Tracheal epithelial cell (primary cell): ENCODE data around the gene DHODH. TPM values are rescaled to one million over a fixed set of nuclear protein-coding genes. Genes with fewer than 3 reads are reported as not detected.

ENCODE experiments used
- total RNA-seq: library from RNA; depleted of rRNA; stranded (reverse); fragments of >200 nt; gene quantifications from 2 replicates; pipeline ENCODE4 v1.2.1, GENCODE V29; 2014

Gene DHODH
- total RNA-seq: 5.1 and 8.3 TPM in 2 replicates

DNA sequence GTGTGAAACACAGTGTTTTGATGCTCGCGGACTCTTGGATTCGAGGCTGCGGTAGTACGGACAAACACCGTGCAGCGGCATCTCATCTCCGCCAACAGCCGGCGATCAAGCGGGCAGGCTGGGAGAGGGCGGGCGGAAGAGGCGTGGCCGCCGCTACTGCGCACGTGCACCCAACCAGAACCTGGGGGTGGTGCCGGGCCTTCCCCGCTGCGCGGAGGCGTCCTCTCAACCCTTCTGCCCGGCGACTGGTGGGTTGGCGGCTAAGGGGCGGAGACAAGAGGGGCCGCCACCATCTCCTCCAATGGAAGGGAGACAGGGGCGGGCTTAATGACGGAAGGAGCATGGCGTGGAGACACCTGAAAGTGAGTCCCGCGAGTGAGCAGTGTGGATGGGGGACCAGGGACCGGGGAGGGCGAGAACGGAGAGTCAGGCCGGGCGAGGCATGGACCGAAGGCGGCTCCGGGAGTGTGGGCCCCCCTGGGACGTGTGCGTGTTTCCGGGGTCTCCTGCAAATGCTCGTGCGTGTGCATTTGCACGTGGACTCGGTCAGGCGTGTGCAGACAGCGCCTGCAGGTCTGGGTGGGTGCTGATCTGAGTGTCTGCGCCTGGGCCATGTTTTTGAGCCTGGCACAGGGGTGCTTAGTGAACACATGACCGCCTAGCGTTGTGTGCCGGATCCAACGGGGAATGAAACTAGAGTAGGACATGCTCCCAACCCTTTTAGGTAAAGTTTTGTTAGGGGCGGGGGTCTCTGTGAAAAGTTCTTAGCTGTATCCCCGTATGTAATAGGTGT lies at the start of gene DHODH:
Gene DHODH (plus strand): TSS at position 321 of the 793 bp plus-strand sequence. CDS start 21 bp downstream, at position 342.

DNA sequence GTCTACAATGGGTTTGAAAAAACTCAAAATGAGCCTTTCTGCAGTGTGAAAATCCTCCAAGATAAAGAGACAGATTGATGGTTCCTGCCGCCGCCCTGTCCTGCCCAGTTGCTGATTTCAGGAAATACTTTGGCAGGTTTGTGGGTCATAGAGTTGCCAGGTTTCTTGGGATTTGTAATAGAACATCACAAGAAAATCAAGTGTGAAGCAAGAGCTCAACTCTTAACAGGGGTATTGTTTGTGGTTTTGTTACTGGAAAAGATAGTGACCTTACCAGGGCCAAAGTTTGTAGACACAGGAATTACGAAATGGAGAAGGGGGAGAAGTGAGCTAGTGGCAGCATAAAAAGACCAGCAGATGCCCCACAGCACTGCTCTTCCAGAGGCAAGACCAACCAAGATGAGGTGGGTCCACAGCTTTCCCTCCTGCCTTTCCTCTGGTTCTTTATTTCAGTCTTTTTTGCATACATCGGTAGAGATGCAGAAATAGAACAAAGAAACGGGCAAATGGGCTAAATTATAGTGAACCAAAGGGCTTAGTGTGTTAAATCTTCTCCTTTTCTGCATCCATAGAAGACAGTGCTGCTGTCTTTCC lies 45.8 kb downstream of the DHODH start, which contains the start of gene HP:
Gene HP (plus strand): TSS at position 252 of the 594 bp plus-strand sequence. CDS start 148 bp downstream, at position 400.

Other genes with a start within 250 kb of the DHODH start
- gene AP1G1, start 199.9 kb upstream of the DHODH start, total RNA-seq: 31.1 and 51.1 TPM in 2 replicates
- 8.1 and 11.6 TPM in 2 replicates for gene ATXN1L, start 162.8 kb upstream of the DHODH start, total RNA-seq
- gene ZNF821, start 124.6 kb upstream of the DHODH start, total RNA-seq: 5.5 TPM in 2 replicates
- 168 and 175 TPM in 2 replicates for gene IST1, start 113.2 kb upstream of the DHODH start, total RNA-seq
- not detected in 2 replicates for gene PKD1L3, start 8.3 kb upstream of the DHODH start, total RNA-seq
- gene HP, start 45.8 kb downstream of the DHODH start, total RNA-seq: not detected in 2 replicates
- gene HPR, start 54.5 kb downstream of the DHODH start, total RNA-seq: not detected in 2 replicates
- 3.6 TPM in 2 replicates for gene TXNL4B, start 84.9 kb downstream of the DHODH start, total RNA-seq
- gene DHX38, start 85.1 kb downstream of the DHODH start, total RNA-seq: 38.6 and 83.9 TPM in 2 replicates
- 1.3 TPM in 1 of 2 replicates, not detected in the other for gene PMFBP1, start 163.4 kb downstream of the DHODH start, total RNA-seq